Airway epithelial cell (primary cell): Measurements from ENCODE around the gene PDZRN4. TPM values are rescaled to one million over a fixed set of nuclear protein-coding genes. Genes with fewer than 3 reads are reported as not detected.

Source experiments
- total RNA-seq: library from RNA; depleted of rRNA; stranded (reverse); fragments of >200 nt; gene quantifications from 2 replicates; pipeline ENCODE4 v1.2.3, GENCODE V29; 2015

The PDZRN4 gene
- total RNA-seq = not detected in 2 replicates

GRCh38 chr12:41188058-41188840 lies at the start of gene PDZRN4:
Gene PDZRN4 (plus strand): TSS chr12:41188320.

